Nephron progenitor cell (in vitro differentiated cells): ENCODE measurements around the gene DPF3.

Experiments
- DNase-seq: peaks from one replicate; pipeline ENCODE4 v3.0.0; 2021
- H3K27ac Mint-ChIP-seq: 2 replicates; pipeline ENCODE4 v1.8.0; 2021; ENCODE audit warnings: mild to moderate bottlenecking, moderate library complexity, mixed read lengths
- H3K27me3 Mint-ChIP-seq: 2 replicates; pipeline ENCODE4 v1.8.0; 2021; ENCODE audit warnings: mild to moderate bottlenecking, low read depth, mixed read lengths; ENCODE audit not compliant: poor library complexity
- H3K36me3 Mint-ChIP-seq: 2 replicates; pipeline ENCODE4 v1.8.0; 2021; ENCODE audit warnings: low read depth, mixed read lengths
- H3K4me1 Mint-ChIP-seq: 2 replicates; pipeline ENCODE4 v1.8.0; 2021; ENCODE audit warnings: mixed read lengths
- H3K4me3 Mint-ChIP-seq: 2 replicates; pipeline ENCODE4 v1.8.0; 2021; ENCODE audit warnings: mild to moderate bottlenecking, moderate library complexity, mixed read lengths
- H3K9me3 Mint-ChIP-seq: 2 replicates; pipeline ENCODE4 v1.8.0; 2021; ENCODE audit warnings: mild to moderate bottlenecking, moderate library complexity, mixed read lengths
- CTCF ChIP-seq: fragments of 200-600 bp; sonication (generic); IDR thresholded peaks from 2 replicates; pipeline ENCODE4 v1.5.0; 2021; ENCODE audit warnings: antibody characterized with exemption

Gene DPF3

GRCh38 chr14:72822946-72823611 lies 70.8 kb downstream of the DPF3 start:
- DNase-seq = no peak
- TF ChIP-seq CTCF = no peak

GRCh38 chr14:72818998-72819397 lies 74.9 kb downstream of the DPF3 start:
- peaks cover 2% of the 10 kb centered on the region for H3K27me3 Mint-ChIP-seq
- no peak for DNase-seq
- H3K9me3 Mint-ChIP-seq = peaks cover 22% of the 10 kb centered on the region
- TF ChIP-seq CTCF = no peak
- H3K27ac Mint-ChIP-seq = no peak overlapping the region
- H3K4me3 Mint-ChIP-seq = no peak overlapping the region
- peaks cover 60% of the 10 kb centered on the region for H3K36me3 Mint-ChIP-seq
- H3K4me1 Mint-ChIP-seq = peaks cover 8% of the 10 kb centered on the region

More at GRCh38 chr14:72822946-72823611, 70.8 kb downstream of the DPF3 start:
- Mint-ChIP-seq H3K27ac (peak overlapping the region; percentile 40), H3K4me3 (no peak overlapping the region), H3K36me3 (peaks cover 50% of the 10 kb centered on the region), H3K27me3 (peaks cover 2% of the 10 kb centered on the region), H3K9me3 (peaks cover 21% of the 10 kb centered on the region), H3K4me1 (peaks cover 21% of the 10 kb centered on the region)

- TF ChIP-seq CTCF = no peak
- no peak for DNase-seq
- Mint-ChIP-seq H3K36me3 (peaks cover 40% of the 10 kb centered on the region), H3K27ac (no peak overlapping the region), H3K9me3 (peaks cover 18% of the 10 kb centered on the region), H3K27me3 (peaks cover 3% of the 10 kb centered on the region), H3K4me1 (peaks cover 23% of the 10 kb centered on the region), H3K4me3 (no peak overlapping the region)
Observed at GRCh38 chr14:72816287-72816686, 77.6 kb downstream of the DPF3 start.

- Mint-ChIP-seq H3K27ac (no peak overlapping the region), H3K36me3 (peaks cover 43% of the 10 kb centered on the region), H3K27me3 (peaks cover 8% of the 10 kb centered on the region), H3K4me1 (peaks cover 28% of the 10 kb centered on the region), H3K9me3 (peaks cover 18% of the 10 kb centered on the region), H3K4me3 (no peak overlapping the region)
- DNase-seq = no peak
- TF ChIP-seq CTCF = no peak
Observed at GRCh38 chr14:72815430-72815829, 78.5 kb downstream of the DPF3 start.

- peak overlapping the region; percentile 74 for H3K27ac Mint-ChIP-seq
- no peak for DNase-seq
- no peak for TF ChIP-seq CTCF
- H3K36me3 Mint-ChIP-seq = peaks cover 29% of the 10 kb centered on the region
- H3K27me3 Mint-ChIP-seq = peaks cover 10% of the 10 kb centered on the region
- H3K4me1 Mint-ChIP-seq = peaks cover 36% of the 10 kb centered on the region
- no peaks in the 10 kb centered on the region for H3K9me3 Mint-ChIP-seq
- H3K4me3 Mint-ChIP-seq = no peak overlapping the region
Observed at GRCh38 chr14:72812292-72812851, 81.5 kb downstream of the DPF3 start.

- Mint-ChIP-seq H3K27me3 (peaks cover 10% of the 10 kb centered on the region), H3K36me3 (peaks cover 25% of the 10 kb centered on the region), H3K4me3 (no peak overlapping the region), H3K4me1 (peaks cover 41% of the 10 kb centered on the region), H3K9me3 (no peaks in the 10 kb centered on the region), H3K27ac (peak overlapping the region; percentile 36)
- no peak for DNase-seq
- TF ChIP-seq CTCF = no peak
Observed at GRCh38 chr14:72810201-72810600, 83.7 kb downstream of the DPF3 start.
